Psoas muscle (tissue), 8 donors: ENCODE measurements around the gene AKAP8L. TPM values are rescaled to one million over a fixed set of nuclear protein-coding genes. Genes with fewer than 3 reads are reported as not detected.

Experiments used
- ATAC-seq, 4 donors: fragments of 200-7000 bp; cut with Tn5 transposase; one replicate each; pipeline ENCODE4 v1.9.1; 2020; ENCODE audit warnings: moderate library complexity in 3 of 4, mild to moderate bottlenecking in 2 of 4
- DNase-seq, 2 donors: peaks; one replicate each; pipeline ENCODE4 v3.0.0-alpha.2; 2020
- H3K27ac ChIP-seq: fragments of 200-600 bp; one replicate; pipeline ENCODE4 v1.8.0; 2022
- H3K27me3 ChIP-seq, 3 donors: fragments of 200-600 bp in 1 of 3; one replicate each; pipeline versions ENCODE4 v1.6.1 to v1.8.0; 2013 to 2022; ENCODE audit warnings: low read length in 2 of 3, mild to moderate bottlenecking in 2 of 3, moderate library complexity in 1 of 3; ENCODE audit not compliant: insufficient read depth in 3 of 3
- H3K36me3 ChIP-seq, 2 donors: fragments of 200-600 bp in 1 of 2; one replicate each; pipeline versions ENCODE4 v1.6.1 to v1.8.0; 2013 to 2022; ENCODE audit warnings: low read depth in 1 of 2, mild to moderate bottlenecking in 1 of 2, moderate library complexity in 1 of 2; ENCODE audit not compliant: insufficient read depth in 1 of 2
- H3K4me1 ChIP-seq: fragments of 200-600 bp; one replicate; pipeline ENCODE4 v1.8.0; 2022
- H3K4me3 ChIP-seq: fragments of 200-600 bp; one replicate; pipeline ENCODE4 v1.8.0; 2022; ENCODE audit warnings: mild to moderate bottlenecking
- H3K9me3 ChIP-seq: fragments of 200-600 bp; one replicate; pipeline ENCODE4 v1.8.0; 2022
- CTCF ChIP-seq: fragments of 200-600 bp; IDR thresholded peaks from one replicate; pipeline ENCODE4 v1.8.0; 2022; ENCODE audit warnings: antibody characterized with exemption
- WGBS, 3 donors: extraction: QIAGEN DNeasy Blood & Tissue Kit; methylation state at CpG; one replicate each; pipeline versions ENCODE4 v1.1.6 to v1.1.7; 2013; 5-methylcytosine and 5-hydroxymethylcytosine counted together
- intact Hi-C, 2 donors: fragments of 100-400 bp; cut with DNase I; formaldehyde crosslinking; loops; one replicate each; pipeline versions ENCODE4 v1.11.0 to v1.14.2; 2022
- polyA plus RNA-seq, 3 donors: library from polyadenylated mRNA; stranded (reverse); fragments of 200-250 nt; gene quantifications; one replicate each; pipeline ENCODE4 v1.2.3, GENCODE V29; 2013
- total RNA-seq, 4 donors: library from RNA; stranded (reverse); fragmentation: NEBNext Ultra II Directional in 2 of 4; extraction: Animal tissue kit (Norgen Biotek cat#: 25700) in 2 of 4; gene quantifications; one replicate each; pipeline versions ENCODE4 v1.2.1 to v1.2.4, GENCODE V29; 2021 to 2023
- donor health status: healthy with polysubstance abuse.
- donor health status: DM: no; HTN: no; CAD: no; lungs with moderate emphysema.
- donor health status: Bipolar disorder and iron deficiency.
- donor health status: healthy.
- donor health status: DM: yes; HTN: yes; CAD: no.
- donor health status: DM: no; HTN: no; CAD: no.
- donor health status: DM: no; HTN: no; CAD: no.
- donor health status: DM: yes; HTN: yes; CAD: no.

Gene AKAP8L
- total and polyA plus RNA-seq, 7 donors: 34.6 to 72.9 (median 51.1) TPM

- Histone ChIP-seq H3K27me3 (no peaks in the 10 kb centered on the region), H3K4me1 (peaks cover 38% of the 10 kb centered on the region), H3K36me3 (no peaks in the 10 kb centered on the region), H3K4me3 (no peak overlapping the region), H3K9me3 (no peaks in the 10 kb centered on the region), H3K27ac (no peak overlapping the region)
- ATAC-seq: no peak
- 75 to 86% (median 81%) methylated on average over 12 to 13 of the region's 13 CpGs for WGBS, 3 donors
- peak in 1 of 2 donors; percentile 37 for DNase-seq
- no peak for TF ChIP-seq CTCF
- intact Hi-C loops: no loop called here
These were observed 23.5 kb upstream of the AKAP8L start for GRCh38 chr19:15442142-15442920.

- Histone ChIP-seq H3K27ac (no peak overlapping the region), H3K4me3 (no peak overlapping the region), H3K4me1 (peaks cover 39% of the 10 kb centered on the region), H3K9me3 (no peaks in the 10 kb centered on the region), H3K27me3 (no peaks in the 10 kb centered on the region), H3K36me3 (no peaks in the 10 kb centered on the region)
- TF ChIP-seq CTCF: no peak
- intact Hi-C loops: no loop called here
- WGBS, 3 donors: 82 to 91% (median 83%) methylated on average over 3 of the region's 3 CpGs
- no peak for ATAC-seq
- no peak for DNase-seq
These were observed 22.5 kb upstream of the AKAP8L start for GRCh38 chr19:15441317-15441716.

- H3K4me1 ChIP-seq: peaks cover 28% of the 10 kb centered on the region
- no peak for ATAC-seq
- WGBS, 3 donors: 79 to 82% (median 80%) methylated on average over 29 to 38 of the region's 38 CpGs
- no peaks in the 10 kb centered on the region for H3K36me3 ChIP-seq
- intact Hi-C loops: loop anchor here in 1 of 2 donors (10.0 kb wide), 1 partner anchor 185 kb away; no protein-coding TSS in a partner anchor
- no peak overlapping the region for H3K4me3 ChIP-seq
- H3K27ac ChIP-seq: no peak overlapping the region
- no peaks in the 10 kb centered on the region for H3K9me3 ChIP-seq
- DNase-seq: peak in 1 of 2 donors; percentile 42
- H3K27me3 ChIP-seq: no peaks in the 10 kb centered on the region
- no peak for TF ChIP-seq CTCF
These were observed 21.2 kb upstream of the AKAP8L start for GRCh38 chr19:15439821-15440641.

GRCh38 chr19:15439078-15439799 is 20.5 kb upstream of the AKAP8L start:
- intact Hi-C loops: loop anchor here in 1 of 2 donors (10.0 kb wide), 1 partner anchor 184 kb away; no protein-coding TSS in a partner anchor
- no peak for TF ChIP-seq CTCF
- Histone ChIP-seq H3K9me3 (no peaks in the 10 kb centered on the region), H3K4me3 (no peak overlapping the region), H3K27me3 (no peaks in the 10 kb centered on the region), H3K4me1 (peaks cover 20% of the 10 kb centered on the region), H3K36me3 (no peaks in the 10 kb centered on the region), H3K27ac (no peak overlapping the region)
- DNase-seq (peak in 1 of 2 donors; percentile 56), ATAC-seq (no peak)
- 52 to 66% (median 56%) methylated on average over 25 of the region's 25 CpGs for WGBS, 3 donors
